ENCODE results near the gene PDE4D.

PDE4D gene

GRCh38 chr5:59231221-59231931 is 662.1 kb downstream of the PDE4D start:
- TF ChIP-seq CTCF (IDR thresholded peaks at IDR 0.05; ENCODE audit: low read depth, low read length): no peak
- Histone ChIP-seq H3K27me3 (ENCODE audit: insufficient read depth, low read depth, severe bottlenecking) (no peaks in the 10 kb centered on the region), H3K27ac (no peak overlapping the region), H3K4me3 (ENCODE audit: low read depth, low read length) (no peak overlapping the region), H3K36me3 (no peaks in the 10 kb centered on the region), H3K9me3 (ENCODE audit: severe bottlenecking) (no peaks in the 10 kb centered on the region)
- DNase-seq: no peak

GRCh38 chr5:59222687-59223511 is 670.6 kb downstream of the PDE4D start:
- DNase-seq: no peak
- Histone ChIP-seq H3K4me3 (ENCODE audit: low read depth, low read length) (no peak overlapping the region), H3K27me3 (ENCODE audit: insufficient read depth, low read depth, severe bottlenecking) (no peaks in the 10 kb centered on the region), H3K9me3 (ENCODE audit: severe bottlenecking) (peaks cover 2% of the 10 kb centered on the region), H3K27ac (no peak overlapping the region), H3K36me3 (no peaks in the 10 kb centered on the region)
- TF ChIP-seq CTCF (IDR thresholded peaks at IDR 0.05; ENCODE audit: low read depth, low read length): no peak

GRCh38 chr5:59221769-59222168 is 671.8 kb downstream of the PDE4D start:
- Histone ChIP-seq H3K4me3 (ENCODE audit: low read depth, low read length) (no peak overlapping the region), H3K27me3 (ENCODE audit: insufficient read depth, low read depth, severe bottlenecking) (no peaks in the 10 kb centered on the region), H3K36me3 (no peaks in the 10 kb centered on the region), H3K27ac (no peak overlapping the region), H3K9me3 (ENCODE audit: severe bottlenecking) (peaks cover 2% of the 10 kb centered on the region)
- no peak for DNase-seq
- 0 out of 2 replicates have a peak, but pooled peaks have one; percentile 10 for TF ChIP-seq CTCF (IDR thresholded peaks at IDR 0.05; ENCODE audit: low read depth, low read length)

- no peak overlapping the region for H3K27ac ChIP-seq
- no peaks in the 10 kb centered on the region for H3K36me3 ChIP-seq
- TF ChIP-seq CTCF (IDR thresholded peaks at IDR 0.05; ENCODE audit: low read depth, low read length): no peak
- no peak for DNase-seq
- no peak overlapping the region for H3K4me3 ChIP-seq (ENCODE audit: low read depth, low read length)
- no peaks in the 10 kb centered on the region for H3K27me3 ChIP-seq (ENCODE audit: insufficient read depth, low read depth, severe bottlenecking)
- no peaks in the 10 kb centered on the region for H3K9me3 ChIP-seq (ENCODE audit: severe bottlenecking)
These were observed 675.0 kb downstream of the PDE4D start for GRCh38 chr5:59218424-59219045.

GRCh38 chr5:59216841-59217240 is 676.7 kb downstream of the PDE4D start:
- Histone ChIP-seq H3K27ac (no peak overlapping the region), H3K9me3 (ENCODE audit: severe bottlenecking) (no peaks in the 10 kb centered on the region), H3K4me3 (ENCODE audit: low read depth, low read length) (no peak overlapping the region), H3K27me3 (ENCODE audit: insufficient read depth, low read depth, severe bottlenecking) (no peaks in the 10 kb centered on the region), H3K36me3 (no peaks in the 10 kb centered on the region)
- DNase-seq: no peak
- no peak for TF ChIP-seq CTCF (IDR thresholded peaks at IDR 0.05; ENCODE audit: low read depth, low read length)
